ENCODE measurements around the gene PKN3.

- no peak for TF ChIP-seq CTCF (IDR thresholded peaks at IDR 0.05; ENCODE audit: low read depth, low read length, missing input control)
- TF ChIP-seq SP1 (IDR thresholded peaks at IDR 0.05), result no peak
- TF ChIP-seq TAF1 (conservative IDR thresholded peaks at IDR 0.05), result no peak
- no peak for TF ChIP-seq EGR1 (IDR thresholded peaks at IDR 0.05; ENCODE audit: low read depth in 2 of 2)
- TF ChIP-seq HNF4A (conservative IDR thresholded peaks at IDR 0.05), result no peak
- TF ChIP-seq JUND (IDR thresholded peaks at IDR 0.05), result no peak
These were observed 2.0 kb downstream of the PKN3 start for GRCh38 chr9:128704356-128704670.

All from liver (tissue), 3 donors.